Suppressor macrophage treated with lipopolysaccharide for 1 hour (primary cell): ENCODE data around the gene ENPP6.
A peak's percentile ranks its signal among the peaks of the same experiment; 100 is the strongest.

Source experiments
- DNase-seq, 3 donors: peaks; one replicate each; pipeline ENCODE4 v3.0.0-alpha.2; 2020 to 2022

The ENPP6 gene

GRCh38 chr4:184102488-184102887 lies 115.2 kb downstream of the ENPP6 start:
- no peak for DNase-seq

- DNase-seq = no peak
Measured at GRCh38 chr4:184101711-184102110, 116.0 kb downstream of the ENPP6 start.

GRCh38 chr4:184100297-184100885 lies 117.3 kb downstream of the ENPP6 start:
- DNase-seq = peak in 1 of 3 donors; percentile 44

- DNase-seq = no peak
Measured at GRCh38 chr4:184099535-184099966, 118.1 kb downstream of the ENPP6 start.

- DNase-seq = no peak
Measured at GRCh38 chr4:184099000-184099399, 118.7 kb downstream of the ENPP6 start.

GRCh38 chr4:184097815-184098214 lies 119.9 kb downstream of the ENPP6 start:
- no peak for DNase-seq

GRCh38 chr4:184097241-184097605 lies 120.5 kb downstream of the ENPP6 start:
- peak; percentile 53 to 67 (median 57) for DNase-seq

GRCh38 chr4:184096561-184097240 lies 121.0 kb downstream of the ENPP6 start:
- no peak for DNase-seq

GRCh38 chr4:184094532-184095159 lies 123.0 kb downstream of the ENPP6 start:
- no peak for DNase-seq

GRCh38 chr4:184091986-184092385 lies 125.7 kb downstream of the ENPP6 start:
- DNase-seq = no peak

- no peak for DNase-seq
Measured at GRCh38 chr4:184090571-184090970, 127.1 kb downstream of the ENPP6 start.

GRCh38 chr4:184080674-184081073 lies 137.0 kb downstream of the ENPP6 start:
- no peak for DNase-seq

- DNase-seq = no peak
Measured at GRCh38 chr4:184074677-184075388, 142.8 kb downstream of the ENPP6 start.

- no peak for DNase-seq
Measured at GRCh38 chr4:184067931-184068554, 149.6 kb downstream of the ENPP6 start.

- DNase-seq = no peak
Measured at GRCh38 chr4:184066584-184067300, 150.9 kb downstream of the ENPP6 start.

GRCh38 chr4:184064877-184065276 lies 152.8 kb downstream of the ENPP6 start:
- DNase-seq = no peak

GRCh38 chr4:184062769-184063168 lies 154.9 kb downstream of the ENPP6 start:
- DNase-seq = no peak

GRCh38 chr4:184061582-184061981 lies 156.1 kb downstream of the ENPP6 start:
- no peak for DNase-seq

- DNase-seq = no peak
Measured at GRCh38 chr4:184059099-184059498, 158.6 kb downstream of the ENPP6 start.

- DNase-seq = no peak
Measured at GRCh38 chr4:184058026-184058425, 159.6 kb downstream of the ENPP6 start.

GRCh38 chr4:184056877-184057276 lies 160.8 kb downstream of the ENPP6 start:
- DNase-seq = no peak

- no peak for DNase-seq
Measured at GRCh38 chr4:184053434-184053833, 164.2 kb downstream of the ENPP6 start.

- DNase-seq = no peak
Measured at GRCh38 chr4:184052616-184053015, 165.1 kb downstream of the ENPP6 start.
